Activated naive CD4-positive, alpha-beta T cell treated with anti-CD3 and anti-CD28 coated beads, Interleukin-2, amount 50 U/mL, for 72 hours (primary cell): ENCODE results near the gene SLITRK3. TPM values are rescaled to one million over a fixed set of nuclear protein-coding genes. Genes with fewer than 3 reads are reported as not detected.

ENCODE experiments used
- ATAC-seq, 2 donors: fragments of 150-1000 bp; cut with Tn5 transposase; 2 replicates each; pipeline ENCODE4 v1.10.0; 2021; ENCODE audit warnings: mild to moderate bottlenecking in 2 of 2, moderate library complexity in 2 of 2
- DNase-seq, 2 donors: peaks; one replicate each; pipeline ENCODE4 v3.0.0; 2021 to 2022; ENCODE audit warnings: low spot score in 2 of 2
- H3K27ac Mint-ChIP-seq, 2 donors: one replicate each; pipeline ENCODE4 v1.8.0; 2022; ENCODE audit warnings: mild to moderate bottlenecking in 2 of 2, mixed read lengths in 2 of 2
- H3K36me3 Mint-ChIP-seq, 2 donors: one replicate each; pipeline ENCODE4 v1.8.0; 2022; ENCODE audit warnings: mixed read lengths in 2 of 2
- H3K9me3 Mint-ChIP-seq, 2 donors: one replicate each; pipeline ENCODE4 v1.8.0; 2022; ENCODE audit warnings: mixed read lengths in 2 of 2
- total RNA-seq, 2 donors: library from RNA; stranded (reverse); gene quantifications; one replicate each; pipeline ENCODE4 v1.2.3, GENCODE V29; 2022

SLITRK3 gene
- total RNA-seq, 2 donors from 2014 or later: not detected

DNA sequence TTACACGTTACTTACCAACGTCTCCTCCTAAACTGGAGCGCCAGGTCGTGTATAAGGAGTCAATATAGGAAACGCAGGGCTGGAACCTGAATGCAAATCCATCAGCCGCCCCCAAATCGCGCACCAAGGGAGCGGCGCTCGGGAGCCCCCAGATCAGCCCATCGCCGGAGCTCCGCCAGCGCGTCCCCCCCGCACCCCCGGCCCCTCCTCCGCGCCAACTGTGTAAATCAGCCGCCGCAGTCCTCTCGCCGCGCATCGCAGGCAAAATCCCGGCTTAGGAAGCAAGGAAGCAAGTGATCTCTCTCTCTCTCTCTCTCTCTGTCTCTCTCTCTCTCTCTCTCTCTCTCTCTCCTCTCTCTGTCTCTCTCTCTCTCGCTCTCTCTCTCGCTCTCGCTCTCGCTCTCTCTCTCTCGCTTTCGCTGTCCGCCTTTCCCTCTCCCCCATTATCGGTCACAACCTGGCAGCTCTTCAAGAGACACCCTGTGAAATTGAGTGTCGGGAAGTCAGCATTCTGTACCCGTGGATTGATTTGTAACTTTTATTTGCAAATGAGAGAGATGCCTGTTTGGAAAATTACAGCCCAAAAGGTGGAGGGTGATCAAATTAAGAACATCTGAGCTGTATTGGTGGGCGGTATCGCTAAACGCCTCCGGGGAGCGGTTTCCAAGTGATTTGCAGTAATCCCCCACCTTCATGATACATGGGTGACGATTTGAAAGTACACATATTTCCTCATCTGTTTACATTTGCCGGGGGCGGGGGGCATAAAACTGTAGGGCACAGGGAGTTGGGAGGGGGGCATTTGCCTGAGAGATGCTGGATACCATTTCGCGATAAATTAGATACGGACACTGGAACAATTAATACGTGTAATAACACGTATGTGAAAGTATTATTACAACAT, 645 bp upstream of the SLITRK3 start:
- Mint-ChIP-seq H3K9me3 (peaks cover 4 to 5% of the 10 kb centered on the region in 2 donors), H3K27ac (peak overlapping the region in 1 of 2 donors; percentile 37), H3K36me3 (peaks cover 11 to 19% of the 10 kb centered on the region in 2 donors)
- ATAC-seq: no peak
- no peak for DNase-seq

DNA sequence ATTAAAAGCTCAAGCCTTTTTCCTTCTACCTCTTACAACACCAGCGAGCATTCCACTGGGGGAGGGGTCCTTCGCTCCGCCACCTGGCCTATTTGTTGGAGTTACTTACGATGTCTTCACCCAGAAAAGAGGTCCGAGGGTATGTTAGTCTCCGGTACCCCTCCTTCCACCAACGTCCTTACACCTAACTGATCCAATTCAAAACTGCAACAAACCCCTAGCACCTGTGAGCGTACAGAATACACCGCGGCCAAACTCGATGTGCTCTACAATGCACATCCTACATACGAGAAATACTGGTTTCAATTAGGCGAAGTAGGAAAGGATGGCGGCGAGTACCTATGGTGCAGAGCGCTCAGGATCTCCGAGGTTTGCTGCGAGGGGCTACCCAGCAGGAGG, 944 bp downstream of the SLITRK3 start:
- H3K36me3 Mint-ChIP-seq: peaks cover 11 to 19% of the 10 kb centered on the region in 2 donors
- no peak for DNase-seq
- H3K9me3 Mint-ChIP-seq: peaks cover 4 to 5% of the 10 kb centered on the region in 2 donors
- no peak for ATAC-seq
- H3K27ac Mint-ChIP-seq: no peak overlapping the region

DNA sequence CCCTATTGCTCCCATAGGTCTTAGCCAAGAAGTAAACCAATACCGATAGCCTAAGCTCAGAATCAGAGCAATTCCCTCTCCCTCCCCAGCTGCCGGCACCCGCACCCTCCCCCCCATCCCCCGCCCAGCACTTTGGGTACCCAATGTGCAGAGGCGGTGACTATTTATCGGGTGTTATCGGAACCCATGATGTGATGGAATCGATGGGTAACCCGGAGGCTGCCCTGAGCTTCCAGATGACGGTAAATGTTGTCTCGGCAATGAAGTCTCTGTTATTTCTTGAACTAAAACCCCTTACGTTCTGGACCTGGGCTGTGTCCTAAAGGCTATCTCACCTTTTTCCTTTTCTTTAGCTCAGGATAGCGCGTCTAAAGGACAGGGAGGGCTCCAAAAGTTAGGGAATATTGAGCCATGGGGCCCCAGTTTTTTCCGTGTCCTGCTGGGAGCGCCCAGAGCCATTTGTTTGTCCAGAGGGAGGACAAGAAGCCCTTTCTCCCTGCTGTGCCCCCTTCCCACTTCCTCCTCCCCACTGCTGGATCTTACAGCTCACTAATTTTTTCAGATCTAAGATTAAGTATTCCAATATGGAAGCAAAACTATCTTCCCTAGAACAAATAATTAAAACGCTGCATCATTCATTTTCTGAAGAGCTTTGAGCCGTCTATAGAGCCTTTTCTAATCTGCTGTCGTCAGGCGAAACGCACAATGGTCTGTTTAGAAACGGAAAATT, 1.5 kb downstream of the SLITRK3 start:
- H3K9me3 Mint-ChIP-seq: peaks cover 4 to 5% of the 10 kb centered on the region in 2 donors
- no peak for ATAC-seq
- H3K27ac Mint-ChIP-seq: no peak overlapping the region
- no peak for DNase-seq
- H3K36me3 Mint-ChIP-seq: peaks cover 11 to 19% of the 10 kb centered on the region in 2 donors

DNA sequence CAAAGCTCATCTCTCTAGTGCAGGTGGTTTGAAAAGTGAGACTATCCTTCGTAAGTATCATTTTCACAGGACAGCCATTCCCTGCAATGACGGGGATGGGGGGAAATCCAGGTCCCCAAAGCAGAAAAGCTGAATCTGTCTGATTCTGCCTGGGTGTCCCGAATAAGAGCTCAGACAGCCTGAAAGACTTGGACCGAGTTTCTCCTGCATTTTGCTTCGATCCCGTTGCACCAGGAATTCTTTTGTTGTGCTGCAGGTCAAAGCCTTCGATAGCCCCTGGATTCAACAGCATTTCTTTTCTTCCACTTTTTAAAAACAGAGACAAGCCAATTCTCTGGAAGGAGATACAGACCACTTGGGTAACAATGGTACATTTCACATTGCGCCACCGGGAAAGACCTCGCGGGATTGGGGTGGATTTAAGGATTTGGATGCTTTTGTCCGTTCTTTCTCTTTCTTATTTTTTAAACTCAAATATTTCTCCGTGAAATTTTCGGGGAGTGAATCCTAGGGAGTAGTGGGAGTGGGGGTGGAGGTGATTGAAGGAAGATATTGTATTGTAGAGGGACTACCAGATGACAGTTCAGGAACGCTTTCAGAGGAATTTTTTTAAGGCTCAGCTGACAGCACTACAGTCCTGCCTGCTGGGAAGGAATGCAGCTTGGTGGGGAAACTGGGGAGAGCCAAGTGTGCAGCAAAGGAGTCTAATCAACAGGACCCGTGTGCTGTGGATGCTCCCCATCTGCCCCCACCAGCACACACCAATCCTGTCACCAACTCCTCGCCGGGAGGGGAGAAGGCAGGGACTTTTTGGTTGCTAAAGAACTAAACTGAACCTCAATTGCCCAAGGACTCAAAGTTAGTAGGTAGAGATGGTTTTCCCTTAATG, 2.6 kb downstream of the SLITRK3 start:
- Mint-ChIP-seq H3K36me3 (peaks cover 11 to 19% of the 10 kb centered on the region in 2 donors), H3K27ac (no peak overlapping the region), H3K9me3 (peaks cover 4 to 5% of the 10 kb centered on the region in 2 donors)
- DNase-seq: no peak
- ATAC-seq: no peak

DNA sequence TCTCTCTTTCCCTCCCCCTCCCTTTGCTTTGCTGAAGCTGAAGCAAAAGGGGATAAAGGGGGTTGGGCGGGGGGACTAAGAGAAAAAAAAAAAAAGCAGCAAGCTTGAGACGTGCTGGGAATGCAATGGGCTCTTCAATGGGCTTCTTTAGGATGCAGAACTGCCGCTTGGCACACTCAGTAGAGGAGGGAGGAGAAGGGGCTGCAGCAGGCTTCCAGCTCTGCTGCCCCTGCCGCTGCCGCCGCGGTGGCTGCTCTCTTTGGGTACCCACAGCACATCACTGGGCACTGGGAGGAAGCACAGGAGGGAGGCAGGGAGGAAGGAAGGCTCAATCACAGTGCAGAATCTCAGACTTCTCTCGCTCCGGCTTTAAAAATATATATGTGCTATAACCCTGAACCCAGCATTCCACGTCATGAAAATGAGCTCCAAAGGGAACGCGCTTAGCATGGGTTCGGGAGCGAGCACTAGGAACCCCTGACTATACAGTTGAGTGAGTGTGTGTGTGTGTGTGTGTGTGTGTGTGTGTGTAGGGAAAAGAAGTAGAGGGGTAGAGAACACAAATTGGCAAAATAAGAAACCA, 3.5 kb downstream of the SLITRK3 start:
- H3K27ac Mint-ChIP-seq: no peak overlapping the region
- no peak for DNase-seq
- ATAC-seq: no peak
- H3K9me3 Mint-ChIP-seq: peaks cover 4 to 5% of the 10 kb centered on the region in 2 donors
- H3K36me3 Mint-ChIP-seq: peaks cover 11 to 19% of the 10 kb centered on the region in 2 donors

DNA sequence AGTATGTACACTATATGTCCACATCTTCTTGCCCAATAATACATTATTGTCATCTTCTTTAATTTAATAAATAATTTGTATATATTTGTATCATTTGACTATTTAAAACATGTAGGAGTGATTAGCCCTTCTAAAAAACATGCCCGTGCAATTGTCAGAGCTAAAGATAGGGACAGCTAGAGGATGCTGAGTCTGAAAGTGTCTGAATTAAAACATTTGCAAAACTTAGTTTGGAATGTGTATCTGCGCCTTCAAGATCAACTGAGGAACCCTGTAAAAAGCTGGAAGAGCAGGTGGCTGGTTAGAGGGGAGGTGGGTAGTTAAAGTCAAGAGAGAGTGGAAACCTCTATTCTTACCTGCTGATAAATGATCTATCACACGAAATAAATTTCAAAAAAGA, 4.7 kb downstream of the SLITRK3 start:
- no peak overlapping the region for H3K27ac Mint-ChIP-seq
- no peak for ATAC-seq
- DNase-seq: no peak
- peaks cover 4 to 5% of the 10 kb centered on the region in 2 donors for H3K9me3 Mint-ChIP-seq
- H3K36me3 Mint-ChIP-seq: peaks cover 11 to 13% of the 10 kb centered on the region in 2 donors

DNA sequence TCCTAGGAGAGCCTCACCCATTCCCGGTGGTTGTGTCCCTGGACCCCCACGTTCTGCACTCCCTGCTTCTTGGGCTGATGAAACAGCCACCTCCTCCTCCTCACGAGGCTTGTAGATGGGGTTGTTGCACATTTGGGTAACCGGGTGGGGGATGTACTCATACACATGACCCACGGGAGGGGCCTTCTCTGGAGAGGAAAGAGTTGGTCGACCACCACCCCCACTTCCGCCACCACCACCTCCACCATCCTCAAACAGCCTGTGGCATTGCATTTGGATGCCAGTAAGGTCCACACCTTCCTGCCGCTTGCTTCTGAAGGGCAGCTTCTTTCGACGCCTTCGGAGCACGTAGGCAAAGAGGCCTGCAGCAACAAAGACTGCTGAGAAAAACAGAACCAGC, 7.7 kb downstream of the SLITRK3 start:
- Mint-ChIP-seq H3K27ac (no peak overlapping the region), H3K36me3 (no peaks in the 10 kb centered on the region)
- no peak for ATAC-seq

DNA sequence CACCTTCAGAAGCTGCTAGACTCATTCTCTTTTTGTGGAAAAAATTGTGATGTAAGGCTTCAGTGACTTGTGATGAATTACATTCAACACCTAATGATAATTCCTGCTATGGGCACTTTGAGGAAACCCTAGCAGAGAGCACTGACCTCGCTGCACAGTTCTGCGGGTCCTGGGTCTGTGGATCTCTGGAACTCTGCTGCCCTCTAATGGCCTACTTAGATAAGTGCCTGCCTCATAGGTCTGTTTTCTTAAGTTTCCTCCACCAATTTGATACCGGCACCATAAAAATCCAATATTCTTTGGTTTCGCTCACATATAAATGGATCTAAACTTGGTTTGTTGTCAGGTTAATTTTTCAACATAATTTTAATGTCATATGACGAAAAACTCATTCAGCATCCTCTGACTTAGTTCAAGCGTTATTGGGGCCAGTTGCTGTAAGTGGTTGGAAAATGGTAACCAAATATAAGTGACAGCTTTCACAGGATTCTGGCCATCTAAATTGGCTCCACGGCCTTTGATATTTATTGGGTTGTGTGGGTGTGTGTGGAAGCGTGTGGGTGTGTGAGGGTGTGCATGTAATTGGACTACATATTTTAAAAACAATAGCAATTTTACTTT, 10.4 kb downstream of the SLITRK3 start:
- Mint-ChIP-seq H3K36me3 (no peaks in the 10 kb centered on the region), H3K9me3 (no peaks in the 10 kb centered on the region), H3K27ac (no peak overlapping the region)
- peak; percentile 58 to 73 for ATAC-seq
- DNase-seq: peak in 1 of 2 donors; percentile 36

More for the DNA sequence above, 7.7 kb downstream of the SLITRK3 start:
- no peaks in the 10 kb centered on the region for H3K9me3 Mint-ChIP-seq
- DNase-seq: no peak

DNA sequence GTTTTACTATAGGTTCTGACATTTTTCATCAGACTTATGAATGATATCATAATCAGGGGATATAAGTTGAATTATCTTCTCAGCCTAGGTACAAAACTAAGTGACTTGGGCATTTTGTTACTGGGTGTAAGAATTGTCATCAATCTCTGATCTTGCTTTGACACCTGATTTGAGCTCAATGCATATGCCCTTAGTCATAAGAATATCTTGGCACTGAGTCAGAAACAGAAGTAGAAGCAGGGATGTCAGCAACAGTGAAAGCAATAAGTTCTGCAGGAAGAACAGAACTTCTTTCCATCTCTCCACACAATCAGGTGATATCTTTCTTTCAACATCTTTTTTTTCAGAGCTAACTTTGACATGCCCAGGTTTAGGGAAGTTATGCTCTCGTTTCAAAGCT, 14.6 kb downstream of the SLITRK3 start:
- ATAC-seq (no peak), DNase-seq (no peak)
- Mint-ChIP-seq H3K9me3 (no peaks in the 10 kb centered on the region), H3K27ac (no peak overlapping the region), H3K36me3 (no peaks in the 10 kb centered on the region)

DNA sequence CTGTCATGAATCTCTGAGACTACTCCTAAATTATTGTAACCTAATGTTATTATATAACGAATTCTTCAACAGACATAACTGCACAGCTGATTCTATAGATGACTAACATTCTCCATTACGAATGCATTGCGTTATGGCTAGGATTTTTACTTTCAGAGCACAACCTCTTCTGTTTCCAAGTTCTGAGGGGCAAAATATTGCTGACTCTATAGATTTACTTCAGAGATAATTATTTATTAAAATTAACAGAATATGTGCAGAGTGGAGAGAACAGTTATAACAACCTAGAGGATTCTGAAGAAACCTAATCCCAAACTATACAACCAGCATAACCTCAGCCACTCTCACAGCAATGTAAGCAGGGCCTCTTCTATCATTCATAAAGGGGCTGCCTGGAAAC, 25.9 kb downstream of the SLITRK3 start:
- no peak for DNase-seq
- Mint-ChIP-seq H3K36me3 (no peaks in the 10 kb centered on the region), H3K27ac (no peak overlapping the region), H3K9me3 (peaks cover 9 to 23% of the 10 kb centered on the region in 2 donors)
- ATAC-seq: no peak

DNA sequence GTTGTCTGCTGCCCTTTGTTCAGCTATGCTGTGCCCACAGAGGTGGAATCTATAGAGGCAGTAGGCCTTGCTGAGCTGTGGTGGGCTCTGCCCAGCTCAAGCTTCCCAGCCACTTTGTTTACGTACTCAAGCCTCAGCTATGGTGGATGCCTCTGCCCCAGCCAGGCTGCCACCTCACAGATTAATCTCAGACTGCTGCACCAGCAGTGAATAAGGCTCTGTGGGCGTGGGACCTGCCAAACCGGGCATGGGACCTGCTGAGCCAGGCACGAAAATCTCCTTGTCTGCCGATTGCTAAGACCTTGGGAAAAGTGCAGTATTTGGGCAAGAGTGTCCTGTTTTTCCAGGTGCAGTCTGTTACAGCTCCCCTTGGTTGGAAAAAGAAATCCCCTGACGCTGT, 26.8 kb downstream of the SLITRK3 start:
- H3K36me3 Mint-ChIP-seq: no peaks in the 10 kb centered on the region
- DNase-seq (no peak), ATAC-seq (no peak)
- peaks cover 9 to 28% of the 10 kb centered on the region in 2 donors for H3K9me3 Mint-ChIP-seq
- H3K27ac Mint-ChIP-seq: no peak overlapping the region

DNA sequence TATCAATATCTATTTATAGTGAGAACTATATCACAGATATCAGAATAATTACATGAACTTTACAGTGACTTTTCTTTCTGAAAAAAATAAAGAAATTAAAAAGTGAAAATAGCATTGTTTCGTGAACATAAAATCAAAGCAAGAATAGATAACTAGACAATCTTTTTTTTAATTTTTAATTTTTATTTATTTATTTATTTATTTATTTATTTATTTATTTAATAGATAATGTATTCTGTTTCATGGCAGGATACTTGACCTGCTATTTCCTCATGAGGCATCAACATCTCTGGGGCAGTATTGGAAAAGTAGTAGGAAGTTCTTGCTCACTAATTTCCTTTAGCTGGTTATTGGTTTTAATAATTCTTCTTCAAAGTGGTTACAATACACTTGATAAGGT, 33.3 kb downstream of the SLITRK3 start:
- Mint-ChIP-seq H3K27ac (no peak overlapping the region), H3K9me3 (peaks cover 11 to 23% of the 10 kb centered on the region in 2 donors), H3K36me3 (no peaks in the 10 kb centered on the region)
- no peak for DNase-seq
- no peak for ATAC-seq

DNA sequence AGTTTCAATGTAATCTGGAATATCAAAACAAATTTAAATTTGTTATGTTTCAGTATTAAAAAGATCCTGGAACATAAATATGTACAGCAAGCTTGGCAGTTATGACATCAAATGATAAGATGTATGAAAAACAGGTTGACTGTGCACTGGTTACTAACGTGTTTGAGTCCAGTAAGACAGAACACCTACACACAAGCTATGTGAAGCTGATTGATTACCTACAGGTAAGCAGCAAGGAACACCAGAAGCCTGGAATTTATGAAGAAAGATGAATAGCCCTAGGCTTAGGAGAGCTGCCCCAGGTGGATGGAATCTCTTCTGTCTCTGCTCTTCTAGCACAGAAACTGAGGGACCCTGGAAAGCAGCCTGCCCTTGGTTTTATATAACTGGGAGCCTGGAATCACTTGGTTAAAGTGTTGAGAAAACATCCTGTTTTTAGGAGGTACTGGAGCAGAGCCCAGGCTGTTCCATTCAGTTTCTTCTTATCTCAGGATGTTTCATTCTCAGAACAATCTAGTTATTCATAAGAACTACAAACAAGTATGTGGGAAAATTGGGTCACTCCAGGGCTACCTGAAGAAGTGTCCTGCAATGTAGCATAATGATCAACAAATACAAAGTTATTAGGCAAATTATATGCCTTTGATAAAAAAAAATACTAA, 36.3 kb downstream of the SLITRK3 start:
- DNase-seq (no peak), ATAC-seq (no peak)

DNA sequence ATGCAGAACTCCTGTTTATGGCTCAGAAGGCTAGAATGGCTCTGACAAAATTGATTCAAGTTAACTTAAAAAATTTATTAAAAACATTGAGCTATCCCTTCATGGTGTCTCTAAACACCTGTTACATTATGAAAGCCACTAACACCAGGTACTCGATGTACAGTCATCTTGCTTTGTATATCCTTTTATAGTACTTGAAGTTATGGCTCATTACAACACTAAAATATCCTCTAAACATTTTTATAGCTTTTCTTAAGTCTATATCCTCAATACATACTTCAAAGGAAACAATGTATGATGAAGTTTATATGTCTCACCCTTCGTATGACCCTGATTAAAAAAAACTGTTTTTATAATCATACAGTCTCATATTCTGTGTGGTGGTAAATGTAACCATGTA, 38.2 kb downstream of the SLITRK3 start:
- H3K9me3 Mint-ChIP-seq: peaks cover 7 to 11% of the 10 kb centered on the region in 2 donors
- no peaks in the 10 kb centered on the region for H3K36me3 Mint-ChIP-seq
- DNase-seq: no peak
- no peak for ATAC-seq
- H3K27ac Mint-ChIP-seq: no peak overlapping the region

More for the DNA sequence above, 36.3 kb downstream of the SLITRK3 start:
- no peak overlapping the region for H3K27ac Mint-ChIP-seq
- H3K9me3 Mint-ChIP-seq: peaks cover 6 to 9% of the 10 kb centered on the region in 2 donors
- no peaks in the 10 kb centered on the region for H3K36me3 Mint-ChIP-seq

DNA sequence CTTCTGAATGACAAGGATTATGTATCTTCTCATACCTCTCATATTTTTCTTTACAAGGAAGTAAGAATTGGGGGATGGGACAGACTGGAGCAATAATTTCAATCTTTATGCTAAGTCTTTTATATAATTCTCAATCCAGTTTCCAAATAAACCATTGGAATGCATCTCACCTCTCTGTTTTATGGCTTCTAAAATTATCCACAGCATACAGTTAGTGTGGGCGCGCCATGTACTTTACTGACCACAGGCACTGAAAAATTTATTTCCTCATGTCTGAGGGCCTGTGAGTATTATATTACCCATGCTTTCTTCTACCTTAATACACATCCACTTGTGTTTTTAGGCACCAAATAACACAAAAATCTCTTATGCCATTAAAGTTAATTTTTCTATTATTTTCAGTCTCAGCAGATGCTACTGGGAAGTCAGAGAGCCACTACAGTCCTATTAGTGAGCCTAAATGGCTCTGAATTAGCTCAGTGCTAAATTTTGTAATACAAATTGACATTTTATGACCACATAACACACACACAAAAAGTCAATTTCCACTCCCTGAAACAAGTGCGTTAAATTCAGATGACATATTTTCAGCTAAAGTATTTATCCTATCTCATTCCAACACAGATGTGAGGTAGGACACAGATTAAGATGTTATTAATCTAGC, 39.3 kb downstream of the SLITRK3 start:
- Mint-ChIP-seq H3K36me3 (no peaks in the 10 kb centered on the region), H3K9me3 (peaks cover 4 to 11% of the 10 kb centered on the region in 2 donors), H3K27ac (no peak overlapping the region)
- no peak for ATAC-seq
- DNase-seq: no peak
